ENCODE measurements around the gene TCP10L. TPM values are rescaled to one million over a fixed set of nuclear protein-coding genes. Genes with fewer than 3 reads are reported as not detected.
A peak's percentile ranks its signal among the peaks of the same experiment; 100 is the strongest.

Gene TCP10L
- total and polyA plus RNA-seq, 2 of the 8 experiments (the other 6 are each of a cell fraction or from before 2014, with no cell fraction given) = 0.45 to 0.99 TPM

- TF ChIP-seq KDM1A (IDR thresholded peaks at IDR 0.05; ENCODE audit: borderline replicate concordance, low read length) (no peak), GTF2F1 (IDR thresholded peaks at IDR 0.05; ENCODE audit: borderline replicate concordance, low read depth, low read length) (0 out of 2 replicates have a peak, but pooled peaks have one; percentile 10), TAF1 (IDR thresholded peaks at IDR 0.05; ENCODE audit: low read depth, low read length) (peak; percentile 78), TAF7 (optimal IDR thresholded peaks at IDR 0.05; ENCODE audit: borderline replicate concordance, low read depth, low read length) (peak; percentile 51), TCF12 (IDR thresholded peaks at IDR 0.05; ENCODE audit: low read depth, low read length) (no peak), KDM5A (IDR thresholded peaks at IDR 0.05; ENCODE audit: low read length) (peak; percentile 66; the same call in 1 of the 2 replicates), CHD7 (IDR thresholded peaks at IDR 0.05; ENCODE audit: insufficient replicate concordance, low read length) (no peak), HDAC2 (IDR thresholded peaks at IDR 0.05; ENCODE audit: borderline replicate concordance in 1 of 2, low read depth in 2 of 2, low read length in 2 of 2) (peak in 1 of 2 experiments; percentile 86; a peak in 2 of 4 replicates), BRCA1 (IDR thresholded peaks at IDR 0.05; ENCODE audit: low read depth, low read length) (no peak)
These were observed 27.0 kb upstream of the TCP10L start, which contains the start of gene CFAP298 (continued) for GRCh38 chr21:32612075-32612998.

Measured in H1 (cell line).